Skeletal muscle tissue (tissue), 4 donors: ENCODE results near the gene PTGS2. TPM values are rescaled to one million over a fixed set of nuclear protein-coding genes. Genes with fewer than 3 reads are reported as not detected.

Source experiments
- H3K27ac ChIP-seq: one replicate; pipeline ENCODE4 v1.7.0; 2013; ENCODE audit warnings: mild to moderate bottlenecking, low read depth, low read length, inconsistent platforms
- H3K27me3 ChIP-seq, 3 donors: one replicate each; pipeline ENCODE4 v1.7.0; 2013; ENCODE audit warnings: low read length in 3 of 3; ENCODE audit not compliant: control insufficient read depth in 3 of 3, insufficient read depth in 3 of 3
- H3K36me3 ChIP-seq, 3 donors: one replicate each; pipeline ENCODE4 v1.7.0; 2013; ENCODE audit warnings: low read length in 3 of 3; ENCODE audit not compliant: control insufficient read depth in 3 of 3, insufficient read depth in 3 of 3
- H3K4me1 ChIP-seq, 3 donors: one replicate each; pipeline ENCODE4 v1.7.0; 2013; ENCODE audit warnings: low read length in 3 of 3, mild to moderate bottlenecking in 3 of 3; ENCODE audit not compliant: control insufficient read depth in 3 of 3, insufficient read depth in 3 of 3
- H3K4me3 ChIP-seq, 3 donors: one replicate each; pipeline ENCODE4 v1.7.0; 2013; ENCODE audit warnings: low read length in 3 of 3
- H3K9ac ChIP-seq, 3 donors: one replicate each; pipeline ENCODE4 v1.7.0; 2013; ENCODE audit warnings: low read length in 3 of 3, mild to moderate bottlenecking in 3 of 3, moderate library complexity in 2 of 3, low read depth in 1 of 3
- H3K9me3 ChIP-seq, 3 donors: one replicate each; pipeline ENCODE4 v1.7.0; 2013; ENCODE audit warnings: low read length in 3 of 3; ENCODE audit not compliant: control insufficient read depth in 3 of 3
- total RNA-seq: library from RNA; depleted of rRNA; stranded (reverse); fragments of >200 nt; gene quantifications from one replicate; pipeline ENCODE4 v1.2.3, GENCODE V29; 2014
- donor health status: Osteomylitis.

PTGS2 gene
- 1.0 TPM for total RNA-seq

DNA sequence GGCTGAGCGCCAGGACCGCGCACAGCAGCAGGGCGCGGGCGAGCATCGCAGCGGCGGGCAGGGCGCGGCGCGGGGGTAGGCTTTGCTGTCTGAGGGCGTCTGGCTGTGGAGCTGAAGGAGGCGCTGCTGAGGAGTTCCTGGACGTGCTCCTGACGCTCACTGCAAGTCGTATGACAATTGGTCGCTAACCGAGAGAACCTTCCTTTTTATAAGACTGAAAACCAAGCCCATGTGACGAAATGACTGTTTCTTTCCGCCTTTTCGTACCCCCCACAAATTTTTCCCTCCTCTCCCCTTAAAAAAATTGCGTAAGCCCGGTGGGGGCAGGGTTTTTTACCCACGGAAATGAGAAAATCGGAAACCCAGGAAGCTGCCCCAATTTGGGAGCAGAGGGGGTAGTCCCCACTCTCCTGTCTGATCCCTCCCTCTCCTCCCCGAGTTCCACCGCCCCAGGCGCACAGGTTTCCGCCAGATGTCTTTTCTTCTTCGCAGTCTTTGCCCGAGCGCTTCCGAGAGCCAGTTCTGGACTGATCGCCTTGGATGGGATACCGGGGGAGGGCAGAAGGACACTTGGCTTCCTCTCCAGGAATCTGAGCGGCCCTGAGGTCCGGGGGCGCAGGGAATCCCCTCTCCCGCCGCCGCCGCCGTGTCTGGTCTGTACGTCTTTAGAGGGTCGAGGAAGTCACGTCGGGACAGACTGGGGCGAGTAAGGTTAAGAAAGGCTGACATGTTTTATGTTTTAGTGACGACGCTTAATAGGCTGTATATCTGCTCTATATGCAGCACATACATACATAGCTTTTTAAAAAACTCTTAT lies at the start of gene PTGS2:
Gene PTGS2, minus strand, starts transcription at position 179 of the 817 bp plus-strand sequence. Its CDS starts 133 bp downstream, at position 46.
- peak within 1 kb of the TSS; percentile 56 to 64 (median 64) for H3K4me3 ChIP-seq
- H3K27me3 ChIP-seq, result peaks cover 5 to 11% (median 6%) of the 10 kb centered on the region in 3 donors
- H3K4me1 ChIP-seq, result no peaks in the 10 kb centered on the region
- no peaks in the 10 kb centered on the region for H3K36me3 ChIP-seq
- peak within 1 kb of the TSS; percentile 68 for H3K27ac ChIP-seq
- peak within 1 kb of the TSS; percentile 20 to 71 (median 22) for H3K9ac ChIP-seq
- no peaks in the 10 kb centered on the region for H3K9me3 ChIP-seq

DNA sequence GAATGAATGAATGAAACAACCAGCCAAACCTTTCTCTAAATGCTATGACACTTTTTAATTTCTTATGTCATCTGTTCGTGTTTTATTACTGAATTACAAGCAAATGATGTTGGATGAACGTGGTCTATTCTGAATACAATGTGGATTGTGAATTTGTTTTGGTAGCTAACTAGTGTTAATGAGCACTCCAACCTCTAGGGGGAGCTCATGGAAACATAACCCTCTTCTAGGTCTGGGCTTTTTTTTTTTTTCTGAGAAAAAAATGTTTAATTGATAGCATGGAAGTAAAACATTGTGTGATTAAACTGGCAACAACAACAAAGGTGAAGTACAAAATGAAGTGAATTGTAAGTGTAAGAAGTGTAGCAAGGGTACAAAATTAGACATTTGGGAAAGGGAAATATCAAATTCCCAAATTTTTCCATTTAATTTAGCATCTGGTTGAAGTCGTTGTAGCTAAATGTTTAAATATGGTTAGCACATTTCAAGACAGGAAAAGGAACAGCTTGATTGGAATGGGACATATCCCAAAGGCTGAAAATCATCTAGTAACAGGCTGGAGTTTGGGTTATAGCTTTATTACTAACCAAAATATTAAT lies 42.6 kb upstream of the PTGS2 start:
- Histone ChIP-seq H3K27ac (no peak overlapping the region), H3K27me3 (no peaks in the 10 kb centered on the region), H3K9ac (no peak overlapping the region), H3K4me1 (no peaks in the 10 kb centered on the region), H3K4me3 (no peak overlapping the region), H3K9me3 (no peaks in the 10 kb centered on the region), H3K36me3 (no peaks in the 10 kb centered on the region)

DNA sequence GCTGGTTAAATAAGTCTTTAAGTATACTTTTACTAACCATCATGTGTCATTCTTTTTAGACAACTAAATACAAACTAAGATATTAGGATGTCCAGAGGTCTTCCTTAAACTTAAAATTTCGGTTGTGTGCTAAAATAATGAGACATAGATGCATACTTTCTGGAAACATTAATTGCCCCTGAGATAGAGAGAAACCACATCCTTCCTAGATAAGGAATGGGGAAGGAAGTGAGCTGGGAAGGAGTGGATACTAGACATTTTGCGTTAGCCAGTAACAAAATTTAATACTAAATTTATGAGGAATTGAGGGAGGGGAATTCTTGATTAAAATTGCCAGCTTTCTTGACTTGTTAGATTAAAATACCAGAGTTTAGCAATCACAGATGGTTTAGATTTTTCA lies 37.1 kb upstream of the PTGS2 start:
- Histone ChIP-seq H3K4me1 (no peaks in the 10 kb centered on the region), H3K9me3 (no peaks in the 10 kb centered on the region), H3K36me3 (no peaks in the 10 kb centered on the region), H3K27ac (no peak overlapping the region), H3K9ac (no peak overlapping the region), H3K27me3 (no peaks in the 10 kb centered on the region), H3K4me3 (no peak overlapping the region)

GRCh38 chr1:186715887-186716809 lies 35.9 kb upstream of the PTGS2 start:
- no peaks in the 10 kb centered on the region for H3K36me3 ChIP-seq
- no peaks in the 10 kb centered on the region for H3K27me3 ChIP-seq
- H3K27ac ChIP-seq, result no peak overlapping the region
- no peaks in the 10 kb centered on the region for H3K9me3 ChIP-seq
- no peak overlapping the region for H3K9ac ChIP-seq
- no peak overlapping the region for H3K4me3 ChIP-seq
- H3K4me1 ChIP-seq, result no peaks in the 10 kb centered on the region

DNA sequence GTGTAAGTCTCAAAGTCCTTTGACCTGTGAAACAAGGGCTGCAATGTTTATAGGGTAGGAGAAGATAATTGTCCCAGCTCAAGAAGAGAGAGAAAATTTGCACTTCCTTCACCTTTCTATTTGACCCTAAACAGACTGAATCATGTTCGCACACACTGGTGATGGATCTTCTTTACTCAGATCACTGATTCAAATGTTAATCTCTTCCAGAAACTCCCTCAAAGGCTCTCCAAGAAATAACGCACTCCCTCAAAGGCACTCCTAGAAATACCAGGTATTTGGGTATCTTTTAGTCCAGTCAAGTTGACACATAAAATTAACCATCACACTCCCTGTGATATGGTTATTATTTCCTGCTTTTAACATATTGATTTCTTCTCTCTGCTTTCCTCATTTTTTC lies 30.5 kb upstream of the PTGS2 start:
- H3K9me3 ChIP-seq, result peaks cover 0 to 2% (median 0%) of the 10 kb centered on the region in 3 donors
- H3K4me3 ChIP-seq, result no peak overlapping the region
- no peaks in the 10 kb centered on the region for H3K27me3 ChIP-seq
- H3K27ac ChIP-seq, result no peak overlapping the region
- no peaks in the 10 kb centered on the region for H3K36me3 ChIP-seq
- no peaks in the 10 kb centered on the region for H3K4me1 ChIP-seq
- no peak overlapping the region for H3K9ac ChIP-seq

DNA sequence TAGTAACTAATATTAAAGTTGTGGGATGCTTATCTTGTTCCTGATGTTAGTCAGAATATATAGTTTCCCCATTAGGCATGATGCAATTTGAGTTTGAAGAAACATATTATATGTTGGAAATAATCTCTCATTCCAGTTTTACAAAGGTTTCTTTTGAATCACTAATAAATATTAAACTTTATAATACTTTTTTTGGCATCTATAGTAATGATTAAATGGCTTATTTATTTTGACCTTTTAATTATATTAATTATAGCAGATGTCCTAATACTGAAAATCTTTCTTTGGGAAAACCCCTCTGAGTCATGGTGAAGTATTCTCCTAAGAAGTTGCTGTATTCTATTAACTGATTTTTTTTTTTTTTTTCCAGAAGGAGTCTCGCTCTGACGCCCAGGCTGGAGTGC lies 28.5 kb upstream of the PTGS2 start:
- no peak overlapping the region for H3K27ac ChIP-seq
- no peaks in the 10 kb centered on the region for H3K27me3 ChIP-seq
- H3K9me3 ChIP-seq, result peaks cover 0 to 2% (median 0%) of the 10 kb centered on the region in 3 donors
- no peak overlapping the region for H3K9ac ChIP-seq
- no peaks in the 10 kb centered on the region for H3K4me1 ChIP-seq
- no peaks in the 10 kb centered on the region for H3K36me3 ChIP-seq
- no peak overlapping the region for H3K4me3 ChIP-seq

- Histone ChIP-seq H3K9ac (no peak overlapping the region), H3K27me3 (no peaks in the 10 kb centered on the region), H3K36me3 (no peaks in the 10 kb centered on the region), H3K27ac (no peak overlapping the region), H3K4me1 (no peaks in the 10 kb centered on the region), H3K4me3 (no peak overlapping the region), H3K9me3 (no peaks in the 10 kb centered on the region)
Measured at GRCh38 chr1:186703209-186703766, 23.1 kb upstream of the PTGS2 start.

GRCh38 chr1:186700722-186701121 lies 20.5 kb upstream of the PTGS2 start:
- Histone ChIP-seq H3K9me3 (no peaks in the 10 kb centered on the region), H3K4me1 (no peaks in the 10 kb centered on the region), H3K27ac (no peak overlapping the region), H3K4me3 (no peak overlapping the region), H3K9ac (no peak overlapping the region), H3K36me3 (no peaks in the 10 kb centered on the region), H3K27me3 (no peaks in the 10 kb centered on the region)

DNA sequence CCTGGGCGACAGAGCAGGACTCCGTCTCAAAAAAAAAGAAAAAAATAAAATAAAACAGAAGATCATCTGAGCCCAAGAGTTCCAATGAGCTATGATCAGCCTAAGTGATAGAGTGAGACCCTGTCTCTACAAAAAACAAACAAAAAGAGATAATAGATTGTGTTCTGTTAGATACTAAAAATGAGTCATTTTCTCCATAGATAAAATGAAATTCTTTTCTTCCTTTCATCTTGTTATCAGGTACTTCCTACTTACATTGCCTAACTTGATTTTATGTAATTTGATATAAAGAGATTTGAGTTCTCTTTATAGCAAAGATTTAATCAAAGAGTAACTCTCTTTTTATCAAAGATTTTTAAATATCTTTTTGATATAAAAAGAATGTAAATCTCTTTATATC lies 19.3 kb upstream of the PTGS2 start:
- H3K4me3 ChIP-seq, result no peak overlapping the region
- no peaks in the 10 kb centered on the region for H3K4me1 ChIP-seq
- H3K36me3 ChIP-seq, result no peaks in the 10 kb centered on the region
- H3K9me3 ChIP-seq, result no peaks in the 10 kb centered on the region
- no peak overlapping the region for H3K27ac ChIP-seq
- no peaks in the 10 kb centered on the region for H3K27me3 ChIP-seq
- no peak overlapping the region for H3K9ac ChIP-seq
